Suprapubic skin (tissue), 4 donors: Measurements from ENCODE around the gene MUC6. TPM values are rescaled to one million over a fixed set of nuclear protein-coding genes. Genes with fewer than 3 reads are reported as not detected.
A peak's percentile ranks its signal among the peaks of the same experiment; 100 is the strongest.

ENCODE experiments used
- DNase-seq, 2 donors: peaks; one replicate each; pipeline ENCODE4 v3.0.0-alpha.2; 2019; ENCODE audit warnings: low spot score in 2 of 2
- H3K27ac ChIP-seq: fragments of 200-600 bp; sonication (generic); one replicate; pipeline ENCODE4 v1.5.1; 2019
- H3K27me3 ChIP-seq: fragments of 200-600 bp; sonication (generic); one replicate; pipeline ENCODE4 v1.5.1; 2019
- H3K36me3 ChIP-seq: fragments of 200-600 bp; sonication (generic); one replicate; pipeline ENCODE4 v1.5.1; 2019
- H3K4me1 ChIP-seq: fragments of 200-600 bp; sonication (generic); one replicate; pipeline ENCODE4 v1.5.1; 2019
- H3K4me3 ChIP-seq: fragments of 200-600 bp; sonication (generic); one replicate; pipeline ENCODE4 v1.5.1; 2019; ENCODE audit warnings: mild to moderate bottlenecking
- H3K9me3 ChIP-seq: fragments of 200-600 bp; sonication (generic); one replicate; pipeline ENCODE4 v1.5.1; 2019
- EP300 ChIP-seq: sonication (generic); formaldehyde crosslinking; IDR thresholded peaks from one replicate; pipeline ENCODE4 v1.6.1; 2017; ENCODE audit warnings: antibody characterized with exemption
- POLR2A ChIP-seq, 2 donors: fragments of 450-650 bp; IDR thresholded peaks; one replicate each; pipeline ENCODE4 v1.6.1; 2017; ENCODE audit warnings: antibody characterized with exemption in 2 of 2, mild to moderate bottlenecking in 2 of 2, moderate library complexity in 2 of 2
- POLR2AphosphoS5 ChIP-seq, 3 donors: sonication (generic); formaldehyde crosslinking; IDR thresholded peaks; one replicate each; pipeline ENCODE4 v1.6.1; 2017; ENCODE audit warnings: antibody characterized with exemption in 3 of 3
- WGBS: methylation state at CpG from one replicate; pipeline ENCODE4 v1.1.5; 2018; 5-methylcytosine and 5-hydroxymethylcytosine counted together
- total RNA-seq, 4 donors: library from RNA; depleted of rRNA; stranded (reverse); fragments of >200 nt; gene quantifications; one replicate each; pipeline ENCODE4 v1.1.0, GENCODE V29; 2016
- TF ChIP-seq, protein P1 (sequence below), 2 donors: fragments of 200-600 bp in 1 of 2; fragments of 450-650 bp in 1 of 2; sonication (generic) in 1 of 2; IDR thresholded peaks; one replicate each; pipeline ENCODE4 v1.5.1; 2016 to 2019; ENCODE audit warnings: antibody characterized with exemption in 2 of 2, mild to moderate bottlenecking in 1 of 2, moderate library complexity in 1 of 2

The MUC6 gene, protein sequence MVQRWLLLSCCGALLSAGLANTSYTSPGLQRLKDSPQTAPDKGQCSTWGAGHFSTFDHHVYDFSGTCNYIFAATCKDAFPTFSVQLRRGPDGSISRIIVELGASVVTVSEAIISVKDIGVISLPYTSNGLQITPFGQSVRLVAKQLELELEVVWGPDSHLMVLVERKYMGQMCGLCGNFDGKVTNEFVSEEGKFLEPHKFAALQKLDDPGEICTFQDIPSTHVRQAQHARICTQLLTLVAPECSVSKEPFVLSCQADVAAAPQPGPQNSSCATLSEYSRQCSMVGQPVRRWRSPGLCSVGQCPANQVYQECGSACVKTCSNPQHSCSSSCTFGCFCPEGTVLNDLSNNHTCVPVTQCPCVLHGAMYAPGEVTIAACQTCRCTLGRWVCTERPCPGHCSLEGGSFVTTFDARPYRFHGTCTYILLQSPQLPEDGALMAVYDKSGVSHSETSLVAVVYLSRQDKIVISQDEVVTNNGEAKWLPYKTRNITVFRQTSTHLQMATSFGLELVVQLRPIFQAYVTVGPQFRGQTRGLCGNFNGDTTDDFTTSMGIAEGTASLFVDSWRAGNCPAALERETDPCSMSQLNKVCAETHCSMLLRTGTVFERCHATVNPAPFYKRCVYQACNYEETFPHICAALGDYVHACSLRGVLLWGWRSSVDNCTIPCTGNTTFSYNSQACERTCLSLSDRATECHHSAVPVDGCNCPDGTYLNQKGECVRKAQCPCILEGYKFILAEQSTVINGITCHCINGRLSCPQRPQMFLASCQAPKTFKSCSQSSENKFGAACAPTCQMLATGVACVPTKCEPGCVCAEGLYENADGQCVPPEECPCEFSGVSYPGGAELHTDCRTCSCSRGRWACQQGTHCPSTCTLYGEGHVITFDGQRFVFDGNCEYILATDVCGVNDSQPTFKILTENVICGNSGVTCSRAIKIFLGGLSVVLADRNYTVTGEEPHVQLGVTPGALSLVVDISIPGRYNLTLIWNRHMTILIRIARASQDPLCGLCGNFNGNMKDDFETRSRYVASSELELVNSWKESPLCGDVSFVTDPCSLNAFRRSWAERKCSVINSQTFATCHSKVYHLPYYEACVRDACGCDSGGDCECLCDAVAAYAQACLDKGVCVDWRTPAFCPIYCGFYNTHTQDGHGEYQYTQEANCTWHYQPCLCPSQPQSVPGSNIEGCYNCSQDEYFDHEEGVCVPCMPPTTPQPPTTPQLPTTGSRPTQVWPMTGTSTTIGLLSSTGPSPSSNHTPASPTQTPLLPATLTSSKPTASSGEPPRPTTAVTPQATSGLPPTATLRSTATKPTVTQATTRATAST (N-terminal part only)
- total RNA-seq: under 1 TPM in 1 of 4 donors, not detected in 3; 0.04 TPM

DNA sequence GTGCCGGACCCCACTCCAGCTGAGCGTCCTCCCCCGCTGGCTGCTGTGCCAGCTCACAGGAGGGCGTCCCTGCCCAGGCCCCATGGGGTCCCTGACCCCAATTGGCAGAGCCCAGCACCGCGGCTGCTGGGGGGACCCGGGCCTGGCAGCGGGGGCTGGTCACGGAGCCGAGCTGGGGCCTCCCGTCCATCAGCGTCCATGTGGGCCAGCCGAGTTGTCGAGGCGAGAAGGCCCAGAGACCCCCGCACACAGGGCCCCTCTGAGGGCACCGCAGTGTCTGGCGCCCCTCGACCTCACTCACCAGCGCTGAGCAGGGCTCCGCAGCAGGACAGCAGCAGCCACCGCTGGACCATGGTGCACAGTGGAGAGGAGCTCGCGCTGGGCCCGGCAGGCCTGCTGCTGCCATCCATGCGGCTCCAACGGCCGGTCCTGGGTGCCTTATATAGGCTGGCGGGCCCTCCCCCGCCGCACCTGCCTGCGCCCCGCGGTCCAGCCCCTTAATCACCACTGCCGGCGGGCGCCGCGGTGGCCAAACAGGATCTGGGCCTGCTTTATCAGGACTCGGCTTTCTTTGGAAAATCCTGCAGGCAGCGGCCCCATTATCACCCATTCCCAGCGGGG, at the start of gene MUC6:
Gene MUC6 (minus strand): TSS at position 416 of the 621 bp plus-strand sequence. CDS start 63 bp downstream, at position 353.
- H3K9me3 ChIP-seq: no peaks in the 10 kb centered on the region
- no peaks in the 10 kb centered on the region for H3K4me1 ChIP-seq
- no peak for DNase-seq
- peaks cover 67% of the 10 kb centered on the region for H3K27me3 ChIP-seq
- 48% methylated on average over 15 of the region's 42 CpGs for WGBS
- H3K36me3 ChIP-seq: no peaks in the 10 kb centered on the region
- H3K4me3 ChIP-seq: no peak within 1 kb of the TSS
- H3K27ac ChIP-seq: no peak within 1 kb of the TSS
- no peak for TF ChIP-seq EP300

DNA sequence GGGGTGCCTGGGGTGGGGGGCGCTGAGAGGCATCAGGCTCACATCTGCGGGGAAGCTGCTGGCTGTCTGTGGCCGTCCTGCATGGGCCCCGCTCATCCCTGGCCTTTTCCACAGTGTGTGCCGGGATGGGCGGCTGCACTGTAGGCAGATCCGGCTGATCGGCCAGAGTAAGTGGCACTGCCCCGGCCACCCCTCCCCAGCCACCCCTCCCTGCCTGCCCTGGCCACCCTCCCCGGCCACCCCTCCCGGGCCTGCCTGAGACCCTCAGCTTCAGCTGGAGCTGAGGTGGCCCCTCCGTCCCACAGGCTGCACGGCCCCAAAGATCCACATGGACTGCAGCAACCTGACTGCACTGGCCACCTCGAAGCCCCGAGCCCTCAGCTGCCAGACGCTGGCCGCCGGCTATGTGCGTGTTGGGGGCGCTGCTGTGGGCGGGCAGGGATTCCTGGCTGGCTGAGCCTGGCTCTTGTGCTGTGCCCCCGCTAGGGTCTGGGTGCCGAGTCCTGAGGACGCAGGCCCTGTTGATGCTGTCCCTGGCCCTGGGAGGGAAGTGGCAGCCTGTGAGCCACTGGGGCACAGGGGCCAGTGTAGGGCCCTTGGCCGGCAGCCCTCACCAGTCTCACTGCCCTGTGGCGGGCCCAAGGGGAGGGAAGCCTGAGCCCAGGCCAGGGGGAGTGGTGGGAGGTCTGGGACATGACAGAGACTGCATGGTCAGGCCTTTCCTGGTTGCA, 49.1 kb upstream of the MUC6 start:
- H3K9me3 ChIP-seq: no peaks in the 10 kb centered on the region
- DNase-seq: peak in 1 of 2 donors; percentile 52
- WGBS: 87% methylated on average over 4 of the region's 26 CpGs

DNA sequence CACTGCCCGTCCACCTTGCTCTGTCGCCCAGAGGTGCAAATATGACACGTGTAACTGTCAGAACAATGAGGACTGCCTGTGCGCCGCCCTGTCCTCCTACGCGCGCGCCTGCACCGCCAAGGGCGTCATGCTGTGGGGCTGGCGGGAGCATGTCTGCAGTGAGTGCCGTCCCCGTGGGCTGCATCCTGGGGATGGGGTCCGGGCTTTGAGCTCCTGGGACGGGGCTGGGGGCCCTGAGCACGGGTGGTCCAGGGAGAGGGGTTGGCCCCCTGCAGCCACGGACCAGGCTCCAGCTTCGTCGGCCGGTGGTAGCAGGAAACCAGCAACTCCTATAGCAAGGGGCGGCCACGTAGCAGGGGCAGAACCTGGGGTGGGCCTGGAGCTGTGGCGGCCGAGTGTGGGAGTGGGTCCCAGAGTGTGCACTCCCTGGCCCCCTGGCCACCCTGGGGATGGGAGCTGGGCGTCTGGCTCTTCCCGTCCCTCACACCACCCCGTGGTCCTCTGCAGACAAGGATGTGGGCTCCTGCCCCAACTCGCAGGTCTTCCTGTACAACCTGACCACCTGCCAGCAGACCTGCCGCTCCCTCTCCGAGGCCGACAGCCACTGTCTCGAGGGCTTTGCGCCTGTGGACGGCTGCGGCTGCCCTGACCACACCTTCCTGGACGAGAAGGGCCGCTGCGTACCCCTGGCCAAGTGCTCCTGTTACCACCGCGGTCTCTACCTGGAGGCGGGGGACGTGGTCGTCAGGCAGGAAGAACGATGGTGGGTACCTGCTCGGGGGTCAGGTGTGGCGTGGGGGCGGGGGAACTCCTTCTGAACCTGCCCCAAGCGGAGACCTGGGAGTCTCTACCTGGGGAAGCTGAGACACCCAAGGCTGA, 48.3 kb upstream of the MUC6 start:
- no peaks in the 10 kb centered on the region for H3K9me3 ChIP-seq
- H3K27ac ChIP-seq: no peak overlapping the region
- no peaks in the 10 kb centered on the region for H3K36me3 ChIP-seq
- no peak overlapping the region for H3K4me3 ChIP-seq
- TF ChIP-seq POLR2A (IDR thresholded peaks at IDR 0.05) (no peak), POLR2AphosphoS5 (IDR thresholded peaks at IDR 0.05) (no peak), EP300 (no peak)
- TF ChIP-seq, protein P1, sequence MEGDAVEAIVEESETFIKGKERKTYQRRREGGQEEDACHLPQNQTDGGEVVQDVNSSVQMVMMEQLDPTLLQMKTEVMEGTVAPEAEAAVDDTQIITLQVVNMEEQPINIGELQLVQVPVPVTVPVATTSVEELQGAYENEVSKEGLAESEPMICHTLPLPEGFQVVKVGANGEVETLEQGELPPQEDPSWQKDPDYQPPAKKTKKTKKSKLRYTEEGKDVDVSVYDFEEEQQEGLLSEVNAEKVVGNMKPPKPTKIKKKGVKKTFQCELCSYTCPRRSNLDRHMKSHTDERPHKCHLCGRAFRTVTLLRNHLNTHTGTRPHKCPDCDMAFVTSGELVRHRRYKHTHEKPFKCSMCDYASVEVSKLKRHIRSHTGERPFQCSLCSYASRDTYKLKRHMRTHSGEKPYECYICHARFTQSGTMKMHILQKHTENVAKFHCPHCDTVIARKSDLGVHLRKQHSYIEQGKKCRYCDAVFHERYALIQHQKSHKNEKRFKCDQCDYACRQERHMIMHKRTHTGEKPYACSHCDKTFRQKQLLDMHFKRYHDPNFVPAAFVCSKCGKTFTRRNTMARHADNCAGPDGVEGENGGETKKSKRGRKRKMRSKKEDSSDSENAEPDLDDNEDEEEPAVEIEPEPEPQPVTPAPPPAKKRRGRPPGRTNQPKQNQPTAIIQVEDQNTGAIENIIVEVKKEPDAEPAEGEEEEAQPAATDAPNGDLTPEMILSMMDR (IDR thresholded peaks at IDR 0.05): no peak
- peaks cover 43% of the 10 kb centered on the region for H3K27me3 ChIP-seq
- WGBS: 58% methylated on average over 5 of the region's 49 CpGs
- DNase-seq: peak in 1 of 2 donors; percentile 53
- no peaks in the 10 kb centered on the region for H3K4me1 ChIP-seq

More for the DNA sequence above, 49.1 kb upstream of the MUC6 start:
- H3K4me1 ChIP-seq: no peaks in the 10 kb centered on the region
- no peak overlapping the region for H3K4me3 ChIP-seq
- peaks cover 43% of the 10 kb centered on the region for H3K27me3 ChIP-seq
- no peak overlapping the region for H3K27ac ChIP-seq
- TF ChIP-seq, protein P1 (IDR thresholded peaks at IDR 0.05): no peak
- TF ChIP-seq POLR2AphosphoS5 (IDR thresholded peaks at IDR 0.05) (no peak), EP300 (no peak), POLR2A (IDR thresholded peaks at IDR 0.05) (no peak)
- H3K36me3 ChIP-seq: no peaks in the 10 kb centered on the region

DNA sequence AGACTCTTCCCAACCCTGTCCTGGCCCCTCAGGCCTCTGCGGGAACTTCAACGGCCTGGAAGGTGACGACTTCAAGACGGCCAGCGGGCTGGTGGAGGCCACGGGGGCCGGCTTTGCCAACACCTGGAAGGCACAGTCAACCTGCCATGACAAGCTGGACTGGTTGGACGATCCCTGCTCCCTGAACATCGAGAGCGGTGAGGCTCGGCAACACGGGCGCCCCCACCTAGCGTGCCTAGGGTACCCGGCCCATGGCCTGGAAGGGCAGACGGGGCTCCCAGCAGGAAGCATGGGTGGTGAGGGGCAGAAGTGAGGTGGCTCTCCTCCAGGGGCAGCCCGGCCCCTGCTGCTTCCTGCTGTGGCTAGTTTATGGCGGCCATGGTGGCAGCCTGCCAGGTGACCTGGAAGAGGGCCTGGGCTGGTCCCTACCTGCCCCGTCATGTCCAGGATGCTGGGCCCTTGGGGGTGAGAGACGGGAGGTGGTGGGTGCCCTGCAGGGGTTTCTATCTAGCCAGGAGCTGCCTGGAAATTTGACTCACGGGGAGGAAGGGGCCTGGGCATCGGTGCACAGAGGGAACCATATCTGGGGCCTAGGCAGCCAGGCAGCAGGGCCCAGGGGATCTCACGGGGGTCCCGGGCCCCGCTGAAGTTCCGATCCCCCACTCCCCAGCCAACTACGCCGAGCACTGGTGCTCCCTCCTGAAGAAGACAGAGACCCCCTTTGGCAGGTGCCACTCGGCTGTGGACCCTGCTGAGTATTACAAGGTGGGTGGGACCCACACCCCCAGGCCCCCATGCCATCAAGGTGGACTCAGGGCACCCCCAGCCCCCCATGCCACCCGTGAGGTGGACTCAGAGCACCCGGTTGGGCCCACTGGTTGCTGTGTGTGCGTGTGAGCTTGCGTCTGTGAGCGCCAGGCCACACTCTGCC, 47.4 kb upstream of the MUC6 start:
- Histone ChIP-seq H3K9me3 (no peaks in the 10 kb centered on the region), H3K27ac (no peak overlapping the region), H3K4me1 (no peaks in the 10 kb centered on the region), H3K36me3 (no peaks in the 10 kb centered on the region), H3K4me3 (no peak overlapping the region), H3K27me3 (peaks cover 43% of the 10 kb centered on the region)
- peak in 1 of 2 donors; percentile 56 for DNase-seq
- WGBS: 58% methylated on average over 9 of the region's 34 CpGs
- TF ChIP-seq EP300 (no peak), POLR2A (IDR thresholded peaks at IDR 0.05) (no peak), POLR2AphosphoS5 (IDR thresholded peaks at IDR 0.05) (no peak)
- TF ChIP-seq, protein P1 (IDR thresholded peaks at IDR 0.05): no peak
